Activated CD4-positive, alpha-beta T cell treated with anti-CD3 and anti-CD28 coated beads for 4 hours (primary cell): Measurements from ENCODE around the gene SDHA.
"Not testable (repeated sequence)": the region's sequence is repeated elsewhere in the genome, so short reads cannot be mapped to it uniquely, and the experiment has no call there.

Experiments used
- DNase-seq, 2 donors: peaks; one replicate each; pipeline ENCODE4 v3.0.0-alpha.2; 2020

SDHA gene

GRCh38 chr5:186091-187041, 31.8 kb upstream of the SDHA start:
- DNase-seq, result no peak

DNA sequence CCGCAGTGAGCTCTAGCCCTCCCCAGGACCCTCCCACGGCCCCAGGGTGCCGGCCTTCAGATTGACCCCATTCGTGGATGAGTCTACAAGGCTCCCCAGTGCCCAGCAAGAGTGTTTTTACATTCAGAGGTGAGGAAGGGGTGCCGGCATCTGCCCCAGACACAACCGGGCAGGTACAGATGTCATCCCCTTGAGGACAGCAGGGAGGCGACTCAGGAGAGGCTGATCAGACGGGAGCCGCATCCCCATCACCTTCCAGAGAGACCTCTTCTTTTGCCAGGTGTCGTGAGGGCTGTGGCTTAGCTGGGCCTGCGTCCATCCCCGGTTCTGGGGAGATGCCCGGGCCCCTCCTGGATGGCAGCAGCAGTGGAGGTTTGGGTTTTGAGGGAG, 31.1 kb upstream of the SDHA start:
- no peak for DNase-seq

DNA sequence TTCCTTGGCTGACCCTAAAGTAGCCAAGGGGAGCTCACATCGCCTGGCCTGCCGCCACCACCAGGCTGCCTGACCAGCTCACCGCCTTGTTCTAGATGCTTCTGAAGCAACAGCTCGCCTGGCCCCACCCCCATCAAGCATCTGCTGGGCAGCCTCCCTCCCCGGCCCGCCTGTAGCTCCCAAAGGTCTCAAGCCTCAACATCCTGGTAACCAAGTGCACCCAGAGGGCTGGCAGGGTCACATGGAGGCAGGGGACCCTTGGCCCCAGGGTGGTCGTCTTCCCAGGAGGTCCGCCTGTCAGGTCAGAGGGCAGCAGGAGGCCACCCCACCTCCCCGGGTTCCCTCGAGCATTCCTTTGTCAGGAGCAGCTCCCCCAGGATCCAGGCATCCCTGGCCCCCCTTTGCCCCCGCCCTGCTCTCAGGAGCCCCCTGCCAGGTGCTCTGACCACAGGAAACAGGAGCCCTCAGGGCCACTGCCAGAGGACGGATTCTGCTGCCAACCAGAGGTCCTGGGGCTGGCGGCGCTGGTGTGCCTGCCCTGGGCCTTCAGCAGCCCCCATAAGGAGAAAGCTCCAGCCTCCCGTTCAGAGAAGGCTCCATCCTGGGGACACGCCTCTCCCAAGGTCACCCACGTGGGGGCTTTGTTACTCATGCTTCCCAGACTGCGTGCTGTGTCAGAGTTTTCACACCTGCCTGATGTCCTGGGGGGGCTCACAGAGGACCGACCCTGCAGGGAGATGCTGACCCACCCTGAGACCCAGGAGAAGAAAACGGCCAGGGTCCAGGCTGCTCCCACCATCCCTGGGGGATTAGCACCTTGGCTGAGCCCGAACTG, 30.3 kb upstream of the SDHA start:
- DNase-seq, result no peak

- DNase-seq, result peak; percentile 79 to 86
Measured at GRCh38 chr5:188488-189481, 29.3 kb upstream of the SDHA start.

- DNase-seq, result no peak
Measured at GRCh38 chr5:189486-189885, 28.6 kb upstream of the SDHA start.

GRCh38 chr5:189976-190365, 28.1 kb upstream of the SDHA start:
- no peak for DNase-seq

DNA sequence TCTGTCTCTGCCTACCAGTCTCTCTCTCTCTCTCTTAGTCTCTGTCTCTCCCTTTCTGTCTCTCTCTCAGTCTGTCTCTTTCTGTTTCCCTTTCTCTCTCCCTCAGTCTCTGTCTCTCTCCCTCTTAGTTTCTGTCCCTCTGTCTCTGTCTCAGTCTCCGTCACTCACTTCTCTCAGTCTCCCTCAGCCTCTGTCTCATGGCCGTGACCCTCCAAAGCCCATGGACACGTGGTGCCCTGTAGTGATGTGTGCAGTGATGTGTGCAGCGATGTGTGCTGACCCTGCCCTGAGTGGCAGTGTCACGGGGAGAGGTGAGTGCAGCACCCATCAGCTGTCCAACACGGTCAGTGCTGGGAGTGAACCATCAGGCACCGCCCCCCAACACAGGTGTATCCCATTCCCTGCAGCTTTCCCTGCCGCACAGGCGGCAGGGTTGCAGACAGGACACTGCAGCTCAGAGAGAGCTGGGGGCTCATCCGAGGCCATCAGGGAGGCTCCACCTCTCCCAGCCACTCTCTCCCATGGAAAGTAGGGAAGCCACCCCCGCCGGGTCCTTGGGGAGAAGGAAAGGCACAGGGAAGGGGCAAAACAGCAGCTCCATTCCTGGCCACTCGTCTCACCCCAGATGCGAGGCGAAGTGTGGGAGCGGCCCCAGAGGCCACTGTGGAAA, 27.6 kb upstream of the SDHA start:
- no peak for DNase-seq

DNA sequence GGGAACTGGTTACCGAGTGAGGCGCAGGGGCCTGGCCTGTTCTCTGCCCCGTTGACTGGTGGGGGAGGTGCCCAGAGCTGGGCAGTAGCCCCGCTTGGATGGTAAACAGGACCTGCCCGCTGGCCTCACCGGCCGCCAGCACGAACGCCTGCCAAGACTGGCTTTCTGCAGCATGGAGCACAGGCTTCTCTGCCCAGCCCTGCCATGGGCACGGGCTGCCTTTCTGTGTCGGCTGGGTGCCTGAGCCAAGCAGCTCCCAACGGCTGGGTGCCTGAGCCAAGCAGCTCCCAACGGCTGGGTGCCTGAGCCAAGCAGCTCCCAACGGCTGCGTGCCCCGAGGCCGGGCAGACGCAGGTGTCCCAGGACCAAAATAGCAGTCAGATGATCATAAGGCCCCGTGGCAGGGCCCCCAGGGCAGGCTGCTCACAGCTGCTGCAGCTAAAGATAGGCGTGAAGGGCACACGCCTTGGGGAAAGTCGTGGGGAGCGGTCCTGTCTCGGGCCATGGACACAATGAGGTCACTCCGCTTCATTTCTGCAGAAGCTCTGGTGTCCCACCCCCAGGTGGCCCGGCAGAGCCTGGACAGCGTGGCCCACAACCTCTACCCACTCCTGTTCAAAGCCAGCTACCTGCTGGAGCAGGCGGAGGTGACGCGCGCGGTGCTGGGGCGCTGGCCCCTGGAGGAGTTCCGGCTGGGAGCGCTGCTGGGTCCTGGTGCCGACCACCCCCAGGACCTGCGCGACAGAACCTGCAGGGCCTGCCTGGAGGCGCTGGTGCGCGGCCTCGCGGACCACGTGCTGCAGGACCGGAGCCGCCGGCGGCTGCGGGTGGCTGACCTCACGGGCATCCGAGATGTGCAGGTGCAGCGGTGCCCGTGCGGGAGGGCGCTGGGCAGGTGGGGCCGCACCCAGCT, 26.8 kb upstream of the SDHA start, which contains the start of gene LRRC14B:
TSS of gene LRRC14B (plus strand) at position 460 of the 913 bp plus-strand sequence. CDS start at position 504, 44 bp downstream.
- DNase-seq, result no peak

DNA sequence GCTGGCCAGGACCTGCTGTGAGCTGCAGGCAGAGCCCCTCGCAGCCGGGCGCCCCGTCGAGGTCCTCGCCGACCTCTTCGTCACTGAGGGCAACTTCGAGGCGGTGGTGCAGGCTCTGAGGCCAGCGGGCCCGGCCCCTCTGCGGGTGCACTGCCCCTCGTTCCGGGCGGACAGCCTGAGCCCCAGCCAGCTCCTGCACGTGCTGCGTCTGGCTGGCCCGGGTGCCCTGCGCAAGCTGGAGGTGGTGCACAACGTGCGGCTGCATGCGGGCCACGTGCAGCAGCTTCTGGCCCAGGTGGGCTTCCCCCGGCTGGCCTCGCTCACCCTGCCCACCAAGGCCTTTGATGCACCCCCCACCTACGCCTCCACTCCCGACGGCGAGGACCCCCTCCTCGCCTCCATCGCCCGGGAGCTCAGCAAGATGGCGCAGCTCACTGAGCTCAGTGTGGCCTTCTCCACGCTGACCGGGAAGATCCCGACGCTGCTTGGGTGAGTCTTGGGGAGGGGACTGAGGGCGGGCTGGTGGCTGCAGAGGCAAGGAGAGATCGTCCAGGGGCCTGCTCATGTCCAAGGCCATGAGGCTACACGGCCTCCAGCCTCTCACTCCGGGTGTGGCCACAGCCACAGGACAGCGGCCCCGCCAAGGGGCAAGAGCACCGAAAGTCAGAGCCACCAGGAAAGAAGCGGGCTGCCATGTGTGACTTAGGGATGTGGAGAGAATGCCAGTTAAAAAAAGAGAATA, 26.0 kb upstream of the SDHA start:
- DNase-seq, result no peak

DNA sequence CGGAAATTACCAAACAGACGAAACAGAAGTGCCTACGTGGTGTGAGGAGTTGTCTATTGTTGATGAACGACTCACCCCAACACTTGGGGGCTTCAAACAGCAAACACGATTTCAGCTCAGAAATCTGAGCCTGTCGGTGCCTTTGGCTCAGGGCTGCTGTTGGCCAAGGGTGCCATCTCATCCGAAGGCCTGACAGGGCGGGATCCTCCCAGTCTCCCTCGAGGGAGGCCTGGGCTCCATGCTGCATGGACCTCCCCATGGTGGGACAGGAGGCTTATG, 25.5 kb upstream of the SDHA start:
- DNase-seq, result no peak

GRCh38 chr5:192970-193831, 24.9 kb upstream of the SDHA start:
- DNase-seq, result no peak

GRCh38 chr5:194102-194501, 24.0 kb upstream of the SDHA start:
- DNase-seq, result no peak

DNA sequence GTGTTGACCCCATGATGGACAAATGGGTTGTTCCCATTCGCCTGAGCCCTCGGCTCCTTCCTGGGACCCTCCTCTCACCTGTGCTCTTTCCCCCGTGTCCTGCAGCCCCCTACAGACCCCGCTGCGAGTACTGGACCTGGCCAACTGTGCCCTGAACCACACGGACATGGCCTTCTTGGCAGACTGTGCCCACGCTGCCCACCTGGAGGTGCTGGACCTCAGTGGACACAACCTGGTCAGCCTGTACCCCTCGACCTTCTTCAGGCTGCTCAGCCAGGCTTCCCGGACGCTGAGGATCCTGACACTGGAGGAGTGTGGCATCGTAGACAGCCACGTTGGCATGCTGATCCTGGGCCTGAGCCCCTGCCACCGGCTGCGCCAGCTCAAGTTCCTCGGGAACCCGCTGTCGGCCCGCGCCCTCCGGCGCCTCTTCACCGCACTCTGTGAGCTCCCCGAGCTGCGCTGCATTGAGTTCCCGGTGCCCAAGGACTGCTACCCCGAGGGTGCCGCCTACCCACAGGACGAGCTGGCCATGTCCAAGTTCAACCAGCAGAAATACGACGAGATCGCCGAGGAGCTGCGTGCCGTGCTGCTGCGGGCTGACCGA, 23.4 kb upstream of the SDHA start:
- no peak for DNase-seq

DNA sequence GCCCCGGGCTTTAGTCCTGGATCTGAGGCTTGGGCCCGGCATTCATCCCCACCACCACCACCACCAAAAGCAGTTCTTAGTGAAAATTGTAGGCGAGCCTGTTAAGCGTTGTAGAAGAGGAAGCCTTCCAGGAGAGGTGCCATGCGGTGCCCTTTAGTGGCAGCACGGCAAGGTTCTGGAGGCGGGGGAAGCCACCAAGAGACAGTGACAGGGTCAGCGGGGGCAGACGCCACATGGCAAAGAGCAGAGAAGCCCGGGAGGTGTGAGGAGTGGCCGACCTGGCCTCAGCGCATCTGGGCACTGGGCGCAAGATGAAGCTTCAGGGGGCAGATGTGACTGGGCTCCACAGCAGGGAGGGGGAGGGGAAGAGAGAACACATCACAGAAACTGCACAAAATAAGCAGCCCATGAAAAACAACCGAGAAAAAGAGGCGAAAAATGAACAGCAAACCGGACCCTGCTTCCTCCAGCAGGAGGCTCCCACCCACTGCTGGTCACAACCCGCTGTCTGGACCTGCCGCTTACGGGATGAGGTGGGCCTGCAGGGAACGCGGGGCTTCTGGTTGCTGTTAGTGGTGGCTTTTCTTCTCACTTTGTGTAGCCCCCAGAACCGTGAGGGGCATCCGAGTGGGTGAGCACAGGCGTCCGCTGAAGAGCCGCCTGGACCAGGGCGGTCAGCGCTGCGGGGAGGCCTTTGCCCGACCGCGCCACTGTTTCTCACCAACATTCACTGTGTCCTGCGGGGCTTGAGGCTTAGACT, 22.5 kb upstream of the SDHA start:
- DNase-seq, result no peak

DNA sequence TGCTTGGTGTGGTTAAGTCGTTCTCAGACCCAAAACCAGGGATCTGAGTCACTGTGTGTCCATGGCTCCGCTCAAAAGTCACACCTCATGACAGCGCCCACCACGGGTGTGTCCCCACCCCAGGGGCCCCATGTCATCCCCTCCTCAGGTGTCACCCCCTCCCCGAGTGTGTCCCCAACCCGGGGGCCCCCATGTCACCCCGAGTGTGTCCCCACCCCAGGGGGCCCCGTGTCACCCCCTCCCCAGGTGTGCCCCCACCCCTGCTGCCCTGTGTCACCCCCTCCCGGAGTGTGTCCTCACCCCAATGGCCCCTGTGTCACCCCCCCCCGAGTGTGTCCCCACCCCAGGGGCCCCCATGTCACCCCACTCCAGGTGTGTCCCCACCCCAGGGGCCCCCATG, 21.8 kb upstream of the SDHA start:
- no peak for DNase-seq

GRCh38 chr5:197031-197430, 21.1 kb upstream of the SDHA start:
- not testable (repeated sequence) for DNase-seq

GRCh38 chr5:197892-198489, 20.1 kb upstream of the SDHA start:
- no peak for DNase-seq
